HepG2 (cell line): ENCODE data around the gene IGFN1. TPM values are rescaled to one million over a fixed set of nuclear protein-coding genes. Genes with fewer than 3 reads are reported as not detected.

Source experiments
- ATAC-seq: fragments of 200-7000 bp; cut with Tn5 transposase; 3 replicates; pipeline ENCODE4 v1.9.1; 2020; ENCODE audit warnings: mild to moderate bottlenecking, moderate library complexity
- BruUV-seq: library from RNA; stranded (reverse); fragments of 400-500 nt; replicated peaks from 2 replicates; lab custom pipeline; 2021; lab: Mats Ljungman, UMichigan
- CTCF ChIA-PET: fragments of 300-600 bp; formaldehyde crosslinking; extraction: SDS; loops from one replicate; lab custom pipeline; 2021; ENCODE audit warnings: low total read pairs, inconsistent platforms, low intra/inter-chr PET ratio; lab: Yijun Ruan, JAX
- POLR2A ChIA-PET: fragments of 350-600 bp; sonication (Branson Sonifier 250); formaldehyde crosslinking; loops from one replicate; lab custom pipeline; 2020; ENCODE audit warnings: antibody characterized with exemption, inconsistent platforms; lab: Yijun Ruan, JAX
- DNase-seq: peaks from one replicate; pipeline ENCODE4 v3.0.0-alpha.2; 2015; ENCODE audit warnings: low spot score
- FAIRE-seq: peaks from 3 replicates; lab custom pipeline; 2011; peaks lifted over from hg19 to GRCh38; lab: Jason Lieb, UNC
- H2AFZ ChIP-seq: one replicate; pipeline ENCODE4 v1.6.1; 2011; ENCODE audit warnings: low read length, inconsistent platforms
- H3K27ac ChIP-seq: fragments of 300-600 bp; 3 replicates; pipeline ENCODE4 v1.8.0; 2011; ENCODE audit warnings: mixed run types, mild to moderate bottlenecking, mixed read lengths, low read length, inconsistent platforms; ENCODE audit not compliant: insufficient read depth; ENCODE audit errors: extremely low read length
- H3K27me3 ChIP-seq, 2 experiments: fragments of 200-600 bp in 1 of 2; 2 replicates in 1 of 2; 3 replicates in 1 of 2; pipeline versions ENCODE4 v1.6.0 to v1.8.0; 2011; ENCODE audit warnings: low read length in 2 of 2, mild to moderate bottlenecking in 2 of 2, moderate library complexity in 2 of 2, inconsistent platforms in 1 of 2; ENCODE audit not compliant: insufficient read depth in 2 of 2, control insufficient read depth in 1 of 2
- H3K36me3 ChIP-seq, 2 experiments: fragments of 200-600 bp in 1 of 2; replicated peaks in 1 of 2; 2 replicates in 1 of 2; 3 replicates in 1 of 2; pipeline versions ENCODE4 v1.5.1 to v1.8.0; 2011; ENCODE audit warnings: low read length in 2 of 2, inconsistent platforms in 1 of 2; ENCODE audit not compliant: insufficient read depth in 2 of 2, control insufficient read depth in 1 of 2
- H3K4me1 ChIP-seq: 2 replicates; pipeline ENCODE4 v1.5.1; 2012; ENCODE audit warnings: low read length, inconsistent platforms; ENCODE audit not compliant: insufficient read depth
- H3K4me2 ChIP-seq: 2 replicates; pipeline ENCODE4 v1.6.0; 2011; ENCODE audit warnings: low read depth, low read length, inconsistent platforms
- H3K4me3 ChIP-seq, 3 experiments: fragments of 200-600 bp in 1 of 3; sonication (generic), shearing (Covaris generic) in 1 of 3; replicated peaks in 1 of 3; 2 replicates each; pipeline ENCODE4 v1.5.1; 2011 to 2016; ENCODE audit warnings: low read length in 3 of 3, inconsistent platforms in 2 of 3, low read depth in 2 of 3, mild to moderate bottlenecking in 2 of 3, control low read depth in 1 of 3, mixed read lengths in 1 of 3; ENCODE audit not compliant: insufficient read depth in 1 of 3
- H3K79me2 ChIP-seq: one replicate; pipeline ENCODE4 v1.6.1; 2011; ENCODE audit warnings: low read length, inconsistent platforms; ENCODE audit not compliant: insufficient read depth
- H3K9ac ChIP-seq: 2 replicates; pipeline ENCODE4 v1.6.0; 2011; ENCODE audit warnings: mild to moderate bottlenecking, low read depth, low read length, inconsistent platforms; ENCODE audit not compliant: insufficient read depth
- H3K9me3 ChIP-seq: 2 replicates; pipeline ENCODE4 v1.5.1; 2012; ENCODE audit warnings: mild to moderate bottlenecking, low read length
- H4K20me1 ChIP-seq: 2 replicates; pipeline ENCODE4 v1.6.0; 2011; ENCODE audit warnings: inconsistent platforms, mild to moderate bottlenecking, low read length, moderate library complexity; ENCODE audit not compliant: insufficient read depth
- CAMTA2 ChIP-seq: sonication (generic); formaldehyde crosslinking; IDR thresholded peaks from 2 replicates; pipeline ENCODE4 v1.4.0; 2020; ENCODE audit warnings: mild to moderate bottlenecking, missing genetic modification reagents, borderline replicate concordance
- FOXK1 ChIP-seq: sonication (generic); formaldehyde crosslinking; IDR thresholded peaks from 2 replicates; pipeline ENCODE4 v1.4.0; 2020; ENCODE audit warnings: low read depth, missing genetic modification reagents, borderline replicate concordance
- GTF3A ChIP-seq: sonication (generic); formaldehyde crosslinking; conservative IDR thresholded peaks from 2 replicates; pipeline ENCODE4 v1.4.0; 2020; ENCODE audit warnings: mild to moderate bottlenecking, missing genetic modification reagents
- POLR2A ChIP-seq, 2 experiments: IDR thresholded peaks; 2 replicates each; pipeline ENCODE4 v1.6.1; 2011; ENCODE audit warnings: low read depth in 2 of 2, low read length in 2 of 2, mild to moderate bottlenecking in 1 of 2, moderate library complexity in 1 of 2; ENCODE audit not compliant: insufficient read depth in 1 of 2
- RBFOX2 ChIP-seq: fragments of 200-400 bp; formaldehyde crosslinking; IDR thresholded peaks from 2 replicates; pipeline ENCODE4 v1.6.1; 2017; ENCODE audit warnings: low read depth, mild to moderate bottlenecking, low read length
- TOE1 ChIP-seq: sonication (generic); formaldehyde crosslinking; IDR thresholded peaks from 2 replicates; pipeline ENCODE4 v1.4.0; 2020; ENCODE audit warnings: mild to moderate bottlenecking, missing genetic modification reagents
- ZBTB42 ChIP-seq: sonication (generic); formaldehyde crosslinking; IDR thresholded peaks from 2 replicates; pipeline ENCODE4 v1.5.0; 2020; ENCODE audit warnings: mild to moderate bottlenecking, missing genetic modification reagents
- ZFP36 ChIP-seq: fragments of 150-350 bp; IDR thresholded peaks from 2 replicates; pipeline ENCODE4 v1.6.1; 2018; ENCODE audit warnings: borderline replicate concordance, low read length, low read depth; ENCODE audit not compliant: partially characterized antibody
- ZKSCAN1 ChIP-seq: fragments of 150-350 bp; IDR thresholded peaks from 2 replicates; pipeline ENCODE4 v1.6.1; 2014; ENCODE audit warnings: low read length
- ZNF296 ChIP-seq: sonication (generic); formaldehyde crosslinking; conservative IDR thresholded peaks from 2 replicates; pipeline ENCODE4 v1.5.0; 2020; ENCODE audit warnings: mild to moderate bottlenecking, missing genetic modification reagents
- ZNF816 ChIP-seq: sonication (generic); formaldehyde crosslinking; IDR thresholded peaks from 2 replicates; pipeline ENCODE4 v1.8.0; 2022; ENCODE audit warnings: missing genetic modification reagents, mild to moderate bottlenecking, borderline replicate concordance
- WGBS: methylation state at CpG from one replicate; pipeline ENCODE4 v1.1.6; 2017; ENCODE audit warnings: low lambda C conversion rate; 5-methylcytosine and 5-hydroxymethylcytosine counted together
- in situ Hi-C: cut with HindIII; loops from 2 replicates; pipeline ENCODE4 v1.10.0; 2017; ENCODE audit warnings: low pct_unique_long_range_greater_than_20kb; ENCODE audit not compliant: extremely low pct_ligation_motif_present
- intact Hi-C: fragments of 100-400 bp; cut with micrococcal nuclease; formaldehyde crosslinking; loops from one replicate; pipeline ENCODE4 v1.10.0; 2022; ENCODE audit not compliant: unreplicated experiment
- polyA plus RNA-seq, 8 experiments: library from polyadenylated mRNA; depleted of rRNA in 3 of 8; stranded (reverse) in 7 of 8; unstranded in 1 of 8; fragments of >200 nt; fragmentation: Illumina TruSeq in 4 of 8; extraction: Trizol in 4 of 8; gene quantifications; 2 replicates each; pipeline versions ENCODE4 v1.2.1 to v1.2.3, GENCODE V29; 2011 to 2016; ENCODE audit warnings: low read depth in 4 of 8, missing spikeins in 1 of 8, mixed read lengths in 1 of 8; ENCODE audit not compliant: insufficient read depth in 1 of 8
- total RNA-seq, 5 experiments: library from RNA; depleted of rRNA; stranded (reverse); fragments of >200 nt; fragmentation: Illumina TruSeq; extraction: Trizol; gene quantifications; 2 replicates each; pipeline ENCODE4 v1.2.3, GENCODE V29; 2016; ENCODE audit warnings: low read depth in 1 of 5
- TF ChIP-seq, protein P1 (sequence below): sonication (generic); formaldehyde crosslinking; IDR thresholded peaks from 2 replicates; pipeline ENCODE4 v1.5.1; 2020; ENCODE audit warnings: mild to moderate bottlenecking, missing genetic modification reagents, moderate library complexity

IGFN1 gene
- total and polyA plus RNA-seq, 2 of the 13 experiments (the other 11 are each of a cell fraction or from before 2014, with no cell fraction given), result 0.04 to 0.05 TPM

DNA sequence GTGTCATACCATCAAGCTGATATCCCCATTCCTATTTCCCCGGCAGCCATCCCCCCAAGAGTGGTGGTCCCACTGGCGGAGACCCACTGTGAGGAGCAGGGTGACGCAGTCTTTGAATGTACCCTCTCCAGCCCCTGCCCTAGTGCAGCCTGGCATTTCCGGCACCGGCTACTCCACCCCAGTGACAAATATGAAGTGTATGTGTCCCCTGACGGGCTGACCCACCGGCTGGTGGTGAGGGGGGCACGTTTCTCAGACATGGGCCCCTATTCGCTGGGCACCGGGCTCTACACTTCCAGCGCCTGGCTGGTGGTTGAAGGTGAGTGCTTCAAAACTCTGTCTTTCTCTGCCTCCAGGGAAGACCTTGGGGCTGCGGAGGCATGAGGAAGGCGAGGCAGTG lies 14.4 kb downstream of the IGFN1 start:
- DNase-seq (no peak), FAIRE-seq (no peak), ATAC-seq (no peak)
- no TSS peak for BruUV-seq
- WGBS, result 42% methylated on average over 5 of the region's 13 CpGs
- Histone ChIP-seq H3K79me2 (no peaks in the 10 kb centered on the region), H3K4me3 (no peak overlapping the region), H3K4me1 (no peaks in the 10 kb centered on the region), H3K27ac (no peak overlapping the region), H3K9ac (no peak overlapping the region), H3K4me2 (no peak overlapping the region), H3K9me3 (no peaks in the 10 kb centered on the region), H4K20me1 (no peaks in the 10 kb centered on the region), H3K36me3 (no peaks in the 10 kb centered on the region), H3K27me3 (peaks cover 2 to 20% of the 10 kb centered on the region in 2 experiments; a peak in 4 of 5 replicates), H2AFZ (no peak overlapping the region)
- intact Hi-C loops, result no loop called here
- ChIA-PET CTCF (no interaction called here), POLR2A (no interaction called here)
- TF ChIP-seq ZKSCAN1 (no peak), FOXK1 (no peak), ZNF816 (CRISPR knock-in tag) (no peak), CAMTA2 (CRISPR knock-in tag) (no peak), ZBTB42 (CRISPR knock-in tag) (no peak), GTF3A (no peak), POLR2A (IDR thresholded peaks at IDR 0.05; ENCODE audit: insufficient read depth in 1 of 2, low read depth in 2 of 2, low read length in 2 of 2) (no peak), TOE1 (CRISPR knock-in tag) (no peak), RBFOX2 (no peak), ZFP36 (no peak), ZNF296 (no peak)
- TF ChIP-seq, protein P1, sequence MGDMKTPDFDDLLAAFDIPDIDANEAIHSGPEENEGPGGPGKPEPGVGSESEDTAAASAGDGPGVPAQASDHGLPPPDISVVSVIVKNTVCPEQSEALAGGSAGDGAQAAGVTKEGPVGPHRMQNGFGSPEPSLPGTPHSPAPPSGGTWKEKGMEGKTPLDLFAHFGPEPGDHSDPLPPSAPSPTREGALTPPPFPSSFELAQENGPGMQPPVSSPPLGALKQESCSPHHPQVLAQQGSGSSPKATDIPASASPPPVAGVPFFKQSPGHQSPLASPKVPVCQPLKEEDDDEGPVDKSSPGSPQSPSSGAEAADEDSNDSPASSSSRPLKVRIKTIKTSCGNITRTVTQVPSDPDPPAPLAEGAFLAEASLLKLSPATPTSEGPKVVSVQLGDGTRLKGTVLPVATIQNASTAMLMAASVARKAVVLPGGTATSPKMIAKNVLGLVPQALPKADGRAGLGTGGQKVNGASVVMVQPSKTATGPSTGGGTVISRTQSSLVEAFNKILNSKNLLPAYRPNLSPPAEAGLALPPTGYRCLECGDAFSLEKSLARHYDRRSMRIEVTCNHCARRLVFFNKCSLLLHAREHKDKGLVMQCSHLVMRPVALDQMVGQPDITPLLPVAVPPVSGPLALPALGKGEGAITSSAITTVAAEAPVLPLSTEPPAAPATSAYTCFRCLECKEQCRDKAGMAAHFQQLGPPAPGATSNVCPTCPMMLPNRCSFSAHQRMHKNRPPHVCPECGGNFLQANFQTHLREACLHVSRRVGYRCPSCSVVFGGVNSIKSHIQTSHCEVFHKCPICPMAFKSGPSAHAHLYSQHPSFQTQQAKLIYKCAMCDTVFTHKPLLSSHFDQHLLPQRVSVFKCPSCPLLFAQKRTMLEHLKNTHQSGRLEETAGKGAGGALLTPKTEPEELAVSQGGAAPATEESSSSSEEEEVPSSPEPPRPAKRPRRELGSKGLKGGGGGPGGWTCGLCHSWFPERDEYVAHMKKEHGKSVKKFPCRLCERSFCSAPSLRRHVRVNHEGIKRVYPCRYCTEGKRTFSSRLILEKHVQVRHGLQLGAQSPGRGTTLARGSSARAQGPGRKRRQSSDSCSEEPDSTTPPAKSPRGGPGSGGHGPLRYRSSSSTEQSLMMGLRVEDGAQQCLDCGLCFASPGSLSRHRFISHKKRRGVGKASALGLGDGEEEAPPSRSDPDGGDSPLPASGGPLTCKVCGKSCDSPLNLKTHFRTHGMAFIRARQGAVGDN (CRISPR knock-in tag), result no peak
- in situ Hi-C loops, result no loop called here
